ENCODE measurements around the gene HDGFL2. TPM values are rescaled to one million over a fixed set of nuclear protein-coding genes. Genes with fewer than 3 reads are reported as not detected.

HDGFL2 gene
- total RNA-seq, 3 donors from 2014 or later = 38.9 to 41.8 (median 40.7) TPM

DNA sequence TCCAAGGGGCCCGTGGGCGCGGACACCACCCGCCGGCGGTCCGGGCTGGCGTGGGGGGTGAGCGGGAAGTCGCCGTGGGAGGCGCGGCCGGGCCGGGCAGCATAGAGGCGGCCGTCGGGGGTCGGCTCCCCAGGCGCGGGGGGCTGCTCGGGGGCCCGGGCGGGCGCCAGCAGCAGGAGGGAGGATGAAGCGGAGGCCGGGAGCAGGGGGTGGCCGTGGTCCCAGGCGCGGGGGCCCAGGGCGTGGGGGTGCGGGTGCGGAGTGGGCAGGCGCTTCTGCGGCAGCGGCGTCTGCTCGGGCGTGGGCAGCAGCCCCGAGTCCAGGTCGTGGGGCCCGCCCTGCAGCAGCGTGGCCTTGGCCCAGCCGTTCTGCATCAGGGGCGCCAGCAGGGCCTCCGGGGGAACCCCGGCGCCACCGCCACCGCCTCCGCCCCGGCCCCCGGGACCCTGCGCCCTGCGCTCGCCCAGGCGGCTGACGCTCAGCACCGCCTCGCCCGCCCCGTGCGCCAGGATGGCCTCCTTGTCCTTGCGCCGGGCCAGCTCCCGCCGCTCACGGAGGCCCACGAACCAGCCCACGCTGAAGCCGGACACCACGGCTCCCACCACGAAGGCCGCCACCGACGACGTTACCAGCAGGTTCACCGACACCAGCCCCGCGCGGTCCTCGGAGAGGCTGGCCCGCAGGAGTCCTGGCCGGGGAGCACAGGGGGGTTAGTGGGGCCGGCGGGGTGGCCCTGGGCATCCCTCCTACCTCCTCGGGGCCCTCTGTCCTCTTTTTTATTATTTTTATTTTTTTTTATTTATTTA lies 71.9 kb downstream of the HDGFL2 start:
- H3K27me3 Mint-ChIP-seq (ENCODE audit: low read depth) = peaks cover 5% of the 10 kb centered on the region
- no peaks in the 10 kb centered on the region for H3K36me3 Mint-ChIP-seq (ENCODE audit: insufficient read depth)
- H3K4me1 Mint-ChIP-seq (ENCODE audit: low read depth) = peaks cover 5% of the 10 kb centered on the region
- no peak for ATAC-seq
- no peak for DNase-seq
- H3K9me3 Mint-ChIP-seq = peaks cover 3% of the 10 kb centered on the region
- no peak overlapping the region for H3K4me3 Mint-ChIP-seq

DNA sequence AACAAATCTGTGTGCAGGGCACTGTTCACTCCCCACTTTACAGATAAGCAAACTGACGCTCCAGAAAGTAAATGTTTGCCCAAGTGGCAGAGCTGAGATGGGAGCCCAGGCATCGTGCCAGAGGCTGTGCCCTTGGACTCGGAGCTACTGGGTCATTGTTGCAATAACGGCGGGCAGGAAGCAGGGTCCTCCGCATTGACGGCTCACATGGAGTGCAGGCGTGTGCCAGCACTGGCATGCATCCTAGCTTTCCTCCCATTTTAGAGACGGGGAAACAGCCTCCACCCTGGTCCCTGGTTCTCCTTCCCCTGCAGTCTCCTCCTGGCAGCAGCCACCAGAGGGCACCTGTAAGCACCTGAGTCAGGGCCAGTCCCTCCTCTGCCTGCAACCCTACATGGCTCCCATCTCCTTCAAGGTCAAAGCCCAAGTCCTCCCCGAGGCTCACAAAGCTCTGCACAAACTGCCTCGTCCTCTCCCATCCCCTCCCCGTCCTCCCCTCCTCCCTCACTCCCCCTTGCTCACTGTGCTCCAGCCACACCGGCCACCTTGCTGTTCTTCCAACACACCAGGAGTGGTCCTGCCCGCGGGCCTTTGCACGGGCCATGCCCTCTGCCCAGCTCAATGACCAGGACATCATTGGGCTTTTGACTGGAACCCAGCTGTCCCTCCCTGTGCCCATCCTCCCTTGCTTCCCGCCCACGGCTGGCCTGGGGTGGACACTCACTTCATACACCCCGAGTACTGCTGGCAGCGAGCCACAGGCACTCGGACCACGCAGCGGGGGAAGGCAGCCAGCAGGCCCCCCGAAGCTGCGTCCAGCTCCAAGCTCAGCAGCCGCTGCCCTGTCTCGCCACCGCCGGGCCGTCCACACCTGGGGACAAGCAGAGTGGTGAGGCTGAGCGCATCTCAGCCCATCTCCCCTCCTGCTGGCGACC lies 75.5 kb downstream of the HDGFL2 start:
- peaks cover 7% of the 10 kb centered on the region for H3K27me3 Mint-ChIP-seq (ENCODE audit: low read depth)
- H3K9me3 Mint-ChIP-seq = no peaks in the 10 kb centered on the region
- H3K4me3 Mint-ChIP-seq = no peak overlapping the region
- no peaks in the 10 kb centered on the region for H3K36me3 Mint-ChIP-seq (ENCODE audit: insufficient read depth)
- ATAC-seq (peak; percentile 32 to 34), DNase-seq (no peak)
- no peaks in the 10 kb centered on the region for H3K4me1 Mint-ChIP-seq (ENCODE audit: low read depth)

DNA sequence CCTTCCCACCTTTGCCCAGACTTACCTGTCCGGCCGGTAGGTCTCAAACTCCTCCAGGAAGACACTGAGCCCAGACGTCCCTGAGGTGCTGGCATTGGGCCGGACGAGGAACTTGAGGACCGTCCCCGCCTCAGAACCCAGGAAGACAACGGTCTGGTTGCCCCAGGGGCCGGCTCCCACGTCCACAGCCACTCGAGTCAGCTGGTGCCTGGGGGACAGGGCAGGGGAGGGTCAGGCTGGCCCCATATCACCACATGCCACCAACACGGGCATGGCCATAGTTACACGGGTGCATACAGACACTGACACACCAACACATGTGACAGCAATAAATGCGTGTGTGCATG lies 76.1 kb downstream of the HDGFL2 start:
- H3K27me3 Mint-ChIP-seq (ENCODE audit: low read depth) = peaks cover 9% of the 10 kb centered on the region
- no peaks in the 10 kb centered on the region for H3K4me1 Mint-ChIP-seq (ENCODE audit: low read depth)
- no peak overlapping the region for H3K4me3 Mint-ChIP-seq
- ATAC-seq (no peak), DNase-seq (no peak)
- no peaks in the 10 kb centered on the region for H3K36me3 Mint-ChIP-seq (ENCODE audit: insufficient read depth)
- no peaks in the 10 kb centered on the region for H3K9me3 Mint-ChIP-seq

DNA sequence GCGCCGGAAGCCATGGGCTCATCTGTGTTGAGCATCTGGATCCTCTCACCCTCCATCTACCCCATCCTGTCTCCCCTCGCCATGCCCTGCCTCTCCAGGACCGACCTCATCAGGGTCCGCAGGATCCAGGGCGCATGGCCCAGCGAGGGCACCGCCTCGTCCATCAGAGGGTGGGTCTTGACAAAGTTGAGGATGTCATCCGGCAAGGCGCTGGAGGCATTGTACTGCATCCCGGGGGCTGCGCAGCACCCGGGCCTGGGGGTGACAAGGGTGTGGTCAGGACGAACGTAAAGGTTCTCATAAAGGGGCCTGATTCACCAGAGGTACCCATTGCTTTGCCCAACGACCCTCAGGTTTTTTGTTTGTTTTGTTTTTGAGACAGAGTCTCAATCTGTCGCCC lies 77.9 kb downstream of the HDGFL2 start:
- ATAC-seq (no peak), DNase-seq (no peak)
- H3K27me3 Mint-ChIP-seq (ENCODE audit: low read depth) = peaks cover 9% of the 10 kb centered on the region
- no peaks in the 10 kb centered on the region for H3K4me1 Mint-ChIP-seq (ENCODE audit: low read depth)
- no peaks in the 10 kb centered on the region for H3K9me3 Mint-ChIP-seq
- H3K4me3 Mint-ChIP-seq = no peak overlapping the region
- no peaks in the 10 kb centered on the region for H3K36me3 Mint-ChIP-seq (ENCODE audit: insufficient read depth)

DNA sequence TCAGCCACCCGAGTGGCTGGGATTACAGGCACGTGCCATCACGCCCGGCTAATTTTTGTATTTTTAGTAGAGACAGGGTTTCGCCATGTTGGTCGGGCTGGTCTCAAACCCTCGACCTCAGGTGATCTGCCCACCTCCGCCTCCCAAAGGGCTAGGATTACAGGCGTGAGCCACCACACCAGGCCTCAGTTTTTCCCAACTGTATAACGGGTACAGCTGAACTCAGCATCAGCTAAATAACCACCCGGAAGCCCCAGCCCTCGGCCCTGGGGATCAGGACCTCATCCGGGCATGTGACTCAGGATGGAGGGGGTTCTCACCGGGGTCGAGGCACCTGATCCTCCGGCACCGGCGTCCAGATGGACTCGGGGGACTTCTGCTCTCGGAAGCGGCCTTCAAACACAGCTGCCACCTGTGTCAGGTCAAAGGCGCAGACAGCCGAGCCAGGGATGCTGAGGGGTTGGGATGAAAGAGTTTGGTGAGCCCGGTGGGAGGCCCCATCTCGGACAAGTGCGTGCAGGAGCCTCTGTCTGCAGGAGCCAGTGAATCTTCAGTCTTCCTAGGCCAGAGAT lies 78.5 kb downstream of the HDGFL2 start:
- Mint-ChIP-seq H3K4me3 (no peak overlapping the region), H3K27me3 (ENCODE audit: low read depth) (peaks cover 9% of the 10 kb centered on the region), H3K36me3 (ENCODE audit: insufficient read depth) (no peaks in the 10 kb centered on the region), H3K4me1 (ENCODE audit: low read depth) (no peaks in the 10 kb centered on the region), H3K9me3 (no peaks in the 10 kb centered on the region)
- no peak for ATAC-seq
- DNase-seq = no peak

Other genes with a start within 250 kb of the HDGFL2 start
- gene EBI3, start 242.8 kb upstream of the HDGFL2 start, total RNA-seq = 10 to 100 TPM in 1 of 3 donors, 1 to 10 TPM in 2; 6.3 to 26.2 (median 9.9) TPM
- gene YJU2, start 225.2 kb upstream of the HDGFL2 start, total RNA-seq = 10 to 100 TPM; 59.7 to 60.7 (median 59.9) TPM
- not detected for gene SHD, start 193.0 kb upstream of the HDGFL2 start, total RNA-seq
- 1 to 10 TPM; 1.9 to 2.7 (median 2.1) TPM for gene TMIGD2, start 169.9 kb upstream of the HDGFL2 start, total RNA-seq
- gene FSD1, start 167.7 kb upstream of the HDGFL2 start, total RNA-seq = 10 to 100 TPM in 1 of 3 donors, 1 to 10 TPM in 2; 5.9 to 10.4 (median 9.1) TPM
- 10 to 100 TPM; 11.1 to 13.2 (median 12.8) TPM for gene STAP2, start 133.5 kb upstream of the HDGFL2 start, total RNA-seq
- 10 to 100 TPM; 16.0 to 18.6 (median 18.1) TPM for gene MPND, start 128.7 kb upstream of the HDGFL2 start, total RNA-seq
- gene SH3GL1, start 71.8 kb upstream of the HDGFL2 start, total RNA-seq = 10 to 100 TPM; 50.8 to 52.6 (median 52.2) TPM
- 10 to 100 TPM; 59.1 to 81.0 (median 64.3) TPM for gene CHAF1A, start 69.7 kb upstream of the HDGFL2 start, total RNA-seq
- 10 to 100 TPM; 57.2 to 73.1 (median 70.7) TPM for gene UBXN6, start 14.5 kb upstream of the HDGFL2 start, total RNA-seq
- gene PLIN4, start 46.2 kb downstream of the HDGFL2 start, total RNA-seq = under 1 TPM in 1 of 3 donors, not detected in 2; 0.03 TPM
- under 1 TPM in 1 of 3 donors, not detected in 2; 0.10 TPM for gene PLIN5, start 62.9 kb downstream of the HDGFL2 start, total RNA-seq
- gene LRG1, start 67.7 kb downstream of the HDGFL2 start, total RNA-seq = under 1 TPM; 0.08 to 0.24 (median 0.15) TPM
- under 1 TPM; 0.08 to 0.18 (median 0.14) TPM for gene SEMA6B, start 87.4 kb downstream of the HDGFL2 start, total RNA-seq
- gene TNFAIP8L1, start 167.2 kb downstream of the HDGFL2 start, total RNA-seq = 1 to 10 TPM; 3.2 to 4.0 (median 3.9) TPM
- gene MYDGF, start 198.0 kb downstream of the HDGFL2 start, total RNA-seq = 100 to 1,000 TPM; 129 to 150 (median 134) TPM

Measured in activated T-cell treated with anti-CD3 and anti-CD28 coated beads, Interleukin-2, amount 50 U/mL, for 4 hours (primary cell).